Measurements from ENCODE around the gene CIDEC. TPM values are rescaled to one million over a fixed set of nuclear protein-coding genes. Genes with fewer than 3 reads are reported as not detected.

Gene CIDEC
- total and polyA plus RNA-seq, 2 of the 13 experiments (the other 11 are each of a cell fraction or from before 2014, with no cell fraction given), result 2.5 to 10.4 TPM

DNA sequence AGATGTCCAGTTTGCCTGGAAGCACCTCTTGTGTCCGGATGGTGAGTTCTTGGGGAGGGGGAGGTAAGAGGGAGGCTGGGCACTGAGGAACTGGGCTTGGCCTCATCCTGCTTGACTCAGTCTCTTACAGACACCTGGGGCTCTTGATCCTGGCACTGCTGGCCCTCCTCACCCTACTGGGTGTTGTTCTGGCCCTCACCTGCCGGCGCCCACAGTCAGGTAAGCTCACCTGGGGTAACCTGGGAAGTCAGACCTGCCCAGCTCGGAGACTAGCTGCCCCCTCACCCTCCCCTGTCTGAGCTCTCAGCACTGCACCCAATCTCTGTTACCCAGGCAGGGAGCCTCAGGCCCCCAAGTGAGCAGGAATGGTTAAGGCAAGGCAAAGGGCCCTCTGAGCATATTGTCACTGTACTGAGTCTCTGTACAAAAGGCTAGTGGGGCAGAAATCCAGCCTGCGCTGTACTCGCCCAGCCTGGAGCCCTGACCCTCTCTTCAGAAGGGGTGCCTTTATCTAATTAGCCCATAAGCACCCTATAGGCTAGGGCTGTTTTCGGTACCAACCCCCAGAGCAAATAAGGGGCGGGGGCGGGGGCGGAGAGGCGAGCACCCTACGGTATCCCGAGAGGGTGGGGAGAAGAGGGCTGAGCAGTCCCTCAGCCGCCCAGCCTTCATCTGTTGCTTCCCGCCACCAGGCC is 34.7 kb upstream of the CIDEC start (continued):
- no peak for TF ChIP-seq ZNF292 (CRISPR knock-in tag; IDR thresholded peaks at IDR 0.05; ENCODE audit: borderline replicate concordance, low read depth)
- no peak for TF ChIP-seq HNRNPUL1 (IDR thresholded peaks at IDR 0.05; ENCODE audit: low read depth, low read length)
- TF ChIP-seq ZNF773 (CRISPR knock-in tag; IDR thresholded peaks at IDR 0.05; ENCODE audit: borderline replicate concordance), result no peak
- TF ChIP-seq KDM5A (IDR thresholded peaks at IDR 0.05; ENCODE audit: borderline replicate concordance, low read length), result no peak
- TF ChIP-seq EZH2 (conservative IDR thresholded peaks at IDR 0.05; ENCODE audit: low read depth, low read length), result no peak
- TF ChIP-seq SRSF4 (IDR thresholded peaks at IDR 0.05; ENCODE audit: low read depth, low read length, poor library complexity, severe bottlenecking), result no peak
- peak; percentile 9; the same call in 1 of the 2 replicates for TF ChIP-seq KDM2A (CRISPR knock-in tag; IDR thresholded peaks at IDR 0.05; ENCODE audit: borderline replicate concordance, low read depth)
- TF ChIP-seq IKZF1 (IDR thresholded peaks at IDR 0.05), result no peak
- TF ChIP-seq SRSF9 (IDR thresholded peaks at IDR 0.05; ENCODE audit: borderline replicate concordance, insufficient read depth, low read depth, low read length, poor library complexity, severe bottlenecking), result no peak
- no peak for TF ChIP-seq SMC3 (IDR thresholded peaks at IDR 0.05; ENCODE audit: low read length)
- no peak for TF ChIP-seq HOXD1 (CRISPR knock-in tag; IDR thresholded peaks at IDR 0.05)
- no peak for TF ChIP-seq ZNF138 (CRISPR knock-in tag; IDR thresholded peaks at IDR 0.05; ENCODE audit: low read depth)
- TF ChIP-seq, protein P1, sequence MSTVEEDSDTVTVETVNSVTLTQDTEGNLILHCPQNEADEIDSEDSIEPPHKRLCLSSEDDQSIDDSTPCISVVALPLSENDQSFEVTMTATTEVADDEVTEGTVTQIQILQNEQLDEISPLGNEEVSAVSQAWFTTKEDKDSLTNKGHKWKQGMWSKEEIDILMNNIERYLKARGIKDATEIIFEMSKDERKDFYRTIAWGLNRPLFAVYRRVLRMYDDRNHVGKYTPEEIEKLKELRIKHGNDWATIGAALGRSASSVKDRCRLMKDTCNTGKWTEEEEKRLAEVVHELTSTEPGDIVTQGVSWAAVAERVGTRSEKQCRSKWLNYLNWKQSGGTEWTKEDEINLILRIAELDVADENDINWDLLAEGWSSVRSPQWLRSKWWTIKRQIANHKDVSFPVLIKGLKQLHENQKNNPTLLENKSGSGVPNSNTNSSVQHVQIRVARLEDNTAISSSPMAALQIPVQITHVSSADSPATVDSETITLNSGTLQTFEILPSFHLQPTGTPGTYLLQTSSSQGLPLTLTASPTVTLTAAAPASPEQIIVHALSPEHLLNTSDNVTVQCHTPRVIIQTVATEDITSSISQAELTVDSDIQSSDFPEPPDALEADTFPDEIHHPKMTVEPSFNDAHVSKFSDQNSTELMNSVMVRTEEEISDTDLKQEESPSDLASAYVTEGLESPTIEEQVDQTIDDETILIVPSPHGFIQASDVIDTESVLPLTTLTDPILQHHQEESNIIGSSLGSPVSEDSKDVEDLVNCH (CRISPR knock-in tag; IDR thresholded peaks at IDR 0.05), result no peak
- TF ChIP-seq, protein P2, sequence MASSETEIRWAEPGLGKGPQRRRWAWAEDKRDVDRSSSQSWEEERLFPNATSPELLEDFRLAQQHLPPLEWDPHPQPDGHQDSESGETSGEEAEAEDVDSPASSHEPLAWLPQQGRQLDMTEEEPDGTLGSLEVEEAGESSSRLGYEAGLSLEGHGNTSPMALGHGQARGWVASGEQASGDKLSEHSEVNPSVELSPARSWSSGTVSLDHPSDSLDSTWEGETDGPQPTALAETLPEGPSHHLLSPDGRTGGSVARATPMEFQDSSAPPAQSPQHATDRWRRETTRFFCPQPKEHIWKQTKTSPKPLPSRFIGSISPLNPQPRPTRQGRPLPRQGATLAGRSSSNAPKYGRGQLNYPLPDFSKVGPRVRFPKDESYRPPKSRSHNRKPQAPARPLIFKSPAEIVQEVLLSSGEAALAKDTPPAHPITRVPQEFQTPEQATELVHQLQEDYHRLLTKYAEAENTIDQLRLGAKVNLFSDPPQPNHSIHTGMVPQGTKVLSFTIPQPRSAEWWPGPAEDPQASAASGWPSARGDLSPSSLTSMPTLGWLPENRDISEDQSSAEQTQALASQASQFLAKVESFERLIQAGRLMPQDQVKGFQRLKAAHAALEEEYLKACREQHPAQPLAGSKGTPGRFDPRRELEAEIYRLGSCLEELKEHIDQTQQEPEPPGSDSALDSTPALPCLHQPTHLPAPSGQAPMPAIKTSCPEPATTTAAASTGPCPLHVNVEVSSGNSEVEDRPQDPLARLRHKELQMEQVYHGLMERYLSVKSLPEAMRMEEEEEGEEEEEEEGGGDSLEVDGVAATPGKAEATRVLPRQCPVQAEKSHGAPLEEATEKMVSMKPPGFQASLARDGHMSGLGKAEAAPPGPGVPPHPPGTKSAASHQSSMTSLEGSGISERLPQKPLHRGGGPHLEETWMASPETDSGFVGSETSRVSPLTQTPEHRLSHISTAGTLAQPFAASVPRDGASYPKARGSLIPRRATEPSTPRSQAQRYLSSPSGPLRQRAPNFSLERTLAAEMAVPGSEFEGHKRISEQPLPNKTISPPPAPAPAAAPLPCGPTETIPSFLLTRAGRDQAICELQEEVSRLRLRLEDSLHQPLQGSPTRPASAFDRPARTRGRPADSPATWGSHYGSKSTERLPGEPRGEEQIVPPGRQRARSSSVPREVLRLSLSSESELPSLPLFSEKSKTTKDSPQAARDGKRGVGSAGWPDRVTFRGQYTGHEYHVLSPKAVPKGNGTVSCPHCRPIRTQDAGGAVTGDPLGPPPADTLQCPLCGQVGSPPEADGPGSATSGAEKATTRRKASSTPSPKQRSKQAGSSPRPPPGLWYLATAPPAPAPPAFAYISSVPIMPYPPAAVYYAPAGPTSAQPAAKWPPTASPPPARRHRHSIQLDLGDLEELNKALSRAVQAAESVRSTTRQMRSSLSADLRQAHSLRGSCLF (CRISPR knock-in tag; IDR thresholded peaks at IDR 0.05; ENCODE audit: borderline replicate concordance), result no peak
- no peak for TF ChIP-seq ZNF251 (CRISPR knock-in tag; IDR thresholded peaks at IDR 0.05)
- TF ChIP-seq ZNF235 (CRISPR knock-in tag; IDR thresholded peaks at IDR 0.05; ENCODE audit: borderline replicate concordance), result no peak; the same call in 1 of the 2 replicates
- TF ChIP-seq ZNF432 (CRISPR knock-in tag; IDR thresholded peaks at IDR 0.05; ENCODE audit: borderline replicate concordance), result no peak
- no peak for TF ChIP-seq KLF16 (CRISPR knock-in tag; IDR thresholded peaks at IDR 0.05)
- TF ChIP-seq, protein P3, sequence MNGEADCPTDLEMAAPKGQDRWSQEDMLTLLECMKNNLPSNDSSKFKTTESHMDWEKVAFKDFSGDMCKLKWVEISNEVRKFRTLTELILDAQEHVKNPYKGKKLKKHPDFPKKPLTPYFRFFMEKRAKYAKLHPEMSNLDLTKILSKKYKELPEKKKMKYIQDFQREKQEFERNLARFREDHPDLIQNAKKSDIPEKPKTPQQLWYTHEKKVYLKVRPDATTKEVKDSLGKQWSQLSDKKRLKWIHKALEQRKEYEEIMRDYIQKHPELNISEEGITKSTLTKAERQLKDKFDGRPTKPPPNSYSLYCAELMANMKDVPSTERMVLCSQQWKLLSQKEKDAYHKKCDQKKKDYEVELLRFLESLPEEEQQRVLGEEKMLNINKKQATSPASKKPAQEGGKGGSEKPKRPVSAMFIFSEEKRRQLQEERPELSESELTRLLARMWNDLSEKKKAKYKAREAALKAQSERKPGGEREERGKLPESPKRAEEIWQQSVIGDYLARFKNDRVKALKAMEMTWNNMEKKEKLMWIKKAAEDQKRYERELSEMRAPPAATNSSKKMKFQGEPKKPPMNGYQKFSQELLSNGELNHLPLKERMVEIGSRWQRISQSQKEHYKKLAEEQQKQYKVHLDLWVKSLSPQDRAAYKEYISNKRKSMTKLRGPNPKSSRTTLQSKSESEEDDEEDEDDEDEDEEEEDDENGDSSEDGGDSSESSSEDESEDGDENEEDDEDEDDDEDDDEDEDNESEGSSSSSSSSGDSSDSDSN (CRISPR knock-in tag; IDR thresholded peaks at IDR 0.05), result no peak; the same call in 1 of the 2 replicates
- no peak for TF ChIP-seq ZNF44 (CRISPR knock-in tag; IDR thresholded peaks at IDR 0.05)

All from HepG2 (cell line).